Measurements from ENCODE around the gene SLC25A1. TPM values are rescaled to one million over a fixed set of nuclear protein-coding genes. Genes with fewer than 3 reads are reported as not detected.

The SLC25A1 gene
- total RNA-seq, 1 experiment from 2014 or later = 201 TPM

DNA sequence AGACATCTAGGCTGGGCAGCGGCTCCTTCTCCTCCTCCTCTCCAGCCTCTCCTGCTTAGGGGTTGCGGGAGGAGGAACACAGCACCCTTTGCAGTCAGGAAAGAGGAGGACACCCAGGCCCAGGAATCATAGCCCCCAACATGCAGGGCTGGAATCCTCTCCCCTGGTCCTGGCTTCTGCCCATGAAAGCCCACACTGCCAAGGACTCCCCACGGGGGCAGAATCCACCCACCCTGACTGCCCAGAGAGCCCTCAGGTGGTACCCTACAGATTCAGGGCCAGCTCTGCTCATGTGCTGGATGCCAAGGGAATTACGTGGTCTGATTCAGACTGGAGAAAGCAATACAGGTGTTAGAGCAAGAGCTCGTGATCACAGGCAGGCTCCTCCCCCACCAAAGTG is 38.6 kb downstream of the SLC25A1 start:
- ChIA-PET POLR2A (no interaction called here), CTCF (no interaction called here)
- H3K9me3 Mint-ChIP-seq = no peaks in the 10 kb centered on the region
- peaks cover 35% of the 10 kb centered on the region for H3K36me3 Mint-ChIP-seq
- no peak for ATAC-seq
- no peak for DNase-seq (ENCODE audit: low spot score)
- H3K4me3 Mint-ChIP-seq = no peak overlapping the region
- peaks cover 3% of the 10 kb centered on the region; the same call in 1 of the 2 replicates for H3K27me3 Mint-ChIP-seq (ENCODE audit: low read depth)
- H3K27ac Mint-ChIP-seq = no peak overlapping the region
- TF ChIP-seq ZNF138 (CRISPR knock-in tag; conservative IDR thresholded peaks at IDR 0.05) (no peak), PRRX2 (CRISPR knock-in tag; IDR thresholded peaks at IDR 0.05) (no peak), STAT6 (CRISPR knock-in tag; conservative IDR thresholded peaks at IDR 0.05; ENCODE audit: low read depth) (no peak), ESRRA (CRISPR knock-in tag; IDR thresholded peaks at IDR 0.05; ENCODE audit: borderline replicate concordance) (no peak), JAZF1 (CRISPR knock-in tag; IDR thresholded peaks at IDR 0.05) (no peak), MLX (CRISPR knock-in tag; IDR thresholded peaks at IDR 0.05) (no peak), ZNF263 (CRISPR knock-in tag; IDR thresholded peaks at IDR 0.05; ENCODE audit: low read depth) (no peak), ZNF219 (CRISPR knock-in tag; IDR thresholded peaks at IDR 0.05; ENCODE audit: borderline replicate concordance) (no peak), FOXP1 (CRISPR knock-in tag; IDR thresholded peaks at IDR 0.05; ENCODE audit: borderline replicate concordance) (no peak)
- TF ChIP-seq, protein P1, sequence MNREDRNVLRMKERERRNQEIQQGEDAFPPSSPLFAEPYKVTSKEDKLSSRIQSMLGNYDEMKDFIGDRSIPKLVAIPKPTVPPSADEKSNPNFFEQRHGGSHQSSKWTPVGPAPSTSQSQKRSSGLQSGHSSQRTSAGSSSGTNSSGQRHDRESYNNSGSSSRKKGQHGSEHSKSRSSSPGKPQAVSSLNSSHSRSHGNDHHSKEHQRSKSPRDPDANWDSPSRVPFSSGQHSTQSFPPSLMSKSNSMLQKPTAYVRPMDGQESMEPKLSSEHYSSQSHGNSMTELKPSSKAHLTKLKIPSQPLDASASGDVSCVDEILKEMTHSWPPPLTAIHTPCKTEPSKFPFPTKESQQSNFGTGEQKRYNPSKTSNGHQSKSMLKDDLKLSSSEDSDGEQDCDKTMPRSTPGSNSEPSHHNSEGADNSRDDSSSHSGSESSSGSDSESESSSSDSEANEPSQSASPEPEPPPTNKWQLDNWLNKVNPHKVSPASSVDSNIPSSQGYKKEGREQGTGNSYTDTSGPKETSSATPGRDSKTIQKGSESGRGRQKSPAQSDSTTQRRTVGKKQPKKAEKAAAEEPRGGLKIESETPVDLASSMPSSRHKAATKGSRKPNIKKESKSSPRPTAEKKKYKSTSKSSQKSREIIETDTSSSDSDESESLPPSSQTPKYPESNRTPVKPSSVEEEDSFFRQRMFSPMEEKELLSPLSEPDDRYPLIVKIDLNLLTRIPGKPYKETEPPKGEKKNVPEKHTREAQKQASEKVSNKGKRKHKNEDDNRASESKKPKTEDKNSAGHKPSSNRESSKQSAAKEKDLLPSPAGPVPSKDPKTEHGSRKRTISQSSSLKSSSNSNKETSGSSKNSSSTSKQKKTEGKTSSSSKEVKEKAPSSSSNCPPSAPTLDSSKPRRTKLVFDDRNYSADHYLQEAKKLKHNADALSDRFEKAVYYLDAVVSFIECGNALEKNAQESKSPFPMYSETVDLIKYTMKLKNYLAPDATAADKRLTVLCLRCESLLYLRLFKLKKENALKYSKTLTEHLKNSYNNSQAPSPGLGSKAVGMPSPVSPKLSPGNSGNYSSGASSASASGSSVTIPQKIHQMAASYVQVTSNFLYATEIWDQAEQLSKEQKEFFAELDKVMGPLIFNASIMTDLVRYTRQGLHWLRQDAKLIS (CRISPR knock-in tag; IDR thresholded peaks at IDR 0.05; ENCODE audit: borderline replicate concordance) = no peak
- TF ChIP-seq, protein P2, sequence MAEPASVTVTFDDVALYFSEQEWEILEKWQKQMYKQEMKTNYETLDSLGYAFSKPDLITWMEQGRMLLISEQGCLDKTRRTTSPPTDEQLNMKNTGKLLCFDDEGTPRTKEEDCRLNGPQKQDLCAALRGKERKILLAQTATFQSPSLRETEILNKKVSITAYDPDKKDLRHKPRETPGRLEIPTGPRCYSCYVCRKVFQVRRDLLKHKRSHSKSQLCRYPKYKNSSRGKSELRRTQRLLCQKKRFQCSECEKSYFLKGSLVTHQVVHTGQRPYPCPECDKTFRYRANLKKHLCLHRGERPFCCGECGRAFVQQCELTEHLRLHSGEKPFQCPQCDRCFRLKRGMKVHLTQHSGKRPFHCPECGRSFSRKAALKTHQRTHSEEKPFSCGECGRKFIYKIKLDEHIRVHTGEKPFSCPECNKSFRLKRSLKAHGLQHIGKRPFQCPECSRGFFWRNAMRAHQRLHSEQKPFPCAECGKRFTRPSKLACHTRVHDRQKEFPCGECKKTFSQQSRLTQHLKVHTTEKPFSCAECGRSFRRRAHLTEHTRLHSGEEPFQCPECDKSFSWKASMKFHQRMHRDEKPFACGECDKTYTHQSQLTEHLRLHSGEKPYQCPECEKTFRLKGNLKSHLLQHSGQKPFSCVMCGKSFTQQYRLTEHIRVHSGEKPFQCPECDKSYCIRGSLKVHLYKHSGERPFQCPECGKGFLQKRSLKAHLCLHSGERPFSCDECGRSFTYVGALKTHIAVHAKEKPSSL (CRISPR knock-in tag; conservative IDR thresholded peaks at IDR 0.05) = no peak
- H3K4me1 Mint-ChIP-seq = peaks cover 8% of the 10 kb centered on the region

- H3K27me3 Mint-ChIP-seq (ENCODE audit: low read depth) = no peaks in the 10 kb centered on the region
- no peaks in the 10 kb centered on the region for H3K9me3 Mint-ChIP-seq
- no peak for ATAC-seq
- TF ChIP-seq, protein P3, sequence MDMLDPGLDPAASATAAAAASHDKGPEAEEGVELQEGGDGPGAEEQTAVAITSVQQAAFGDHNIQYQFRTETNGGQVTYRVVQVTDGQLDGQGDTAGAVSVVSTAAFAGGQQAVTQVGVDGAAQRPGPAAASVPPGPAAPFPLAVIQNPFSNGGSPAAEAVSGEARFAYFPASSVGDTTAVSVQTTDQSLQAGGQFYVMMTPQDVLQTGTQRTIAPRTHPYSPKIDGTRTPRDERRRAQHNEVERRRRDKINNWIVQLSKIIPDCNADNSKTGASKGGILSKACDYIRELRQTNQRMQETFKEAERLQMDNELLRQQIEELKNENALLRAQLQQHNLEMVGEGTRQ (CRISPR knock-in tag; IDR thresholded peaks at IDR 0.05) = no peak
- TF ChIP-seq ZNF416 (CRISPR knock-in tag; IDR thresholded peaks at IDR 0.05) = no peak
- TF ChIP-seq ZNF317 (CRISPR knock-in tag; IDR thresholded peaks at IDR 0.05; ENCODE audit: borderline replicate concordance, low read depth) = no peak
- no peak for TF ChIP-seq NR2C2 (CRISPR knock-in tag; IDR thresholded peaks at IDR 0.05)
- no peak for TF ChIP-seq PREB (CRISPR knock-in tag; IDR thresholded peaks at IDR 0.05; ENCODE audit: borderline replicate concordance)
- TF ChIP-seq RELA (CRISPR knock-in tag; IDR thresholded peaks at IDR 0.05; ENCODE audit: borderline replicate concordance) = no peak
- no peak for TF ChIP-seq ZNF396 (CRISPR knock-in tag; IDR thresholded peaks at IDR 0.05; ENCODE audit: borderline replicate concordance)
- TF ChIP-seq ZMAT4 (CRISPR knock-in tag; IDR thresholded peaks at IDR 0.05) = no peak
- TF ChIP-seq, protein P4, sequence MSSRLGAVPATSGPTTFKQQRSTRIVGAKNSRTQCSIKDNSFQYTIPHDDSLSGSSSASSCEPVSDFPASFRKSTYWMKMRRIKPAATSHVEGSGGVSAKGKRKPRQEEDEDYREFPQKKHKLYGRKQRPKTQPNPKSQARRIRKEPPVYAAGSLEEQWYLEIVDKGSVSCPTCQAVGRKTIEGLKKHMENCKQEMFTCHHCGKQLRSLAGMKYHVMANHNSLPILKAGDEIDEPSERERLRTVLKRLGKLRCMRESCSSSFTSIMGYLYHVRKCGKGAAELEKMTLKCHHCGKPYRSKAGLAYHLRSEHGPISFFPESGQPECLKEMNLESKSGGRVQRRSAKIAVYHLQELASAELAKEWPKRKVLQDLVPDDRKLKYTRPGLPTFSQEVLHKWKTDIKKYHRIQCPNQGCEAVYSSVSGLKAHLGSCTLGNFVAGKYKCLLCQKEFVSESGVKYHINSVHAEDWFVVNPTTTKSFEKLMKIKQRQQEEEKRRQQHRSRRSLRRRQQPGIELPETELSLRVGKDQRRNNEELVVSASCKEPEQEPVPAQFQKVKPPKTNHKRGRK (CRISPR knock-in tag; IDR thresholded peaks at IDR 0.05; ENCODE audit: borderline replicate concordance) = no peak
- no peak for TF ChIP-seq ZNF263 (CRISPR knock-in tag; IDR thresholded peaks at IDR 0.05; ENCODE audit: low read depth)
- peaks cover 3% of the 10 kb centered on the region for H3K4me1 Mint-ChIP-seq
- POLR2A ChIA-PET = no interaction called here
- CTCF ChIA-PET = no interaction called here
- no peak overlapping the region for H3K27ac Mint-ChIP-seq
- no peak for DNase-seq (ENCODE audit: low spot score)
- peaks cover 36% of the 10 kb centered on the region for H3K36me3 Mint-ChIP-seq
- H3K4me3 Mint-ChIP-seq = no peak overlapping the region
Measured at GRCh38 chr22:19139001-19139356, 39.6 kb downstream of the SLC25A1 start.
